Panc1 (cell line): ENCODE measurements around the gene PRRX2. TPM values are rescaled to one million over a fixed set of nuclear protein-coding genes. Genes with fewer than 3 reads are reported as not detected.

Source experiments
- ATAC-seq: fragments of 200-7000 bp; cut with Tn5 transposase; 2 replicates; pipeline ENCODE4 v1.9.1; 2020; ENCODE audit warnings: mild to moderate bottlenecking, moderate library complexity
- Bru-seq: library from RNA; stranded (reverse); fragments of 400-500 nt; gene quantifications from one replicate; lab custom pipeline; 2021; lab: Mats Ljungman, UMichigan
- BruChase-seq, 2 experiments: library from RNA; stranded (reverse); fragments of 400-500 nt; gene quantifications; one replicate each; lab custom pipeline; 2021; lab: Mats Ljungman, UMichigan
- BruUV-seq: library from RNA; stranded (reverse); fragments of 400-500 nt; replicated peaks from 2 replicates; lab custom pipeline; 2021; lab: Mats Ljungman, UMichigan
- CTCF ChIA-PET: fragments of 300-600 bp; sonication (Branson Sonifier 250); formaldehyde crosslinking; loops from one replicate; lab custom pipeline; 2022; ENCODE audit warnings: antibody characterized with exemption; lab: Charles Lee
- POLR2A ChIA-PET: fragments of 300-600 bp; sonication (Branson Sonifier 250); formaldehyde crosslinking; loops from one replicate; lab custom pipeline; 2022; ENCODE audit warnings: antibody characterized with exemption; lab: Charles Lee
- DNase-seq: peaks from one replicate; pipeline ENCODE4 v3.0.0-alpha.2; 2010; ENCODE audit warnings: low read depth, low spot score
- H3K27ac ChIP-seq: 2 replicates; pipeline ENCODE4 v1.5.1; 2011; ENCODE audit warnings: mild to moderate bottlenecking, low read length, inconsistent platforms
- H3K27me3 ChIP-seq: fragments of 200-500 bp; sonication (Bioruptor generic); 2 replicates; pipeline ENCODE4 v1.6.0; 2014; ENCODE audit warnings: low read length, inconsistent platforms; ENCODE audit not compliant: control insufficient read depth, insufficient read depth
- H3K36me3 ChIP-seq: fragments of 200-500 bp; sonication (Bioruptor generic); 2 replicates; pipeline ENCODE4 v1.5.1; 2014; ENCODE audit warnings: inconsistent platforms, mild to moderate bottlenecking, low read length, moderate library complexity; ENCODE audit not compliant: control insufficient read depth, insufficient read depth
- H3K4me1 ChIP-seq: 2 replicates; pipeline ENCODE4 v1.5.1; 2011; ENCODE audit warnings: inconsistent platforms, mild to moderate bottlenecking, low read length, moderate library complexity; ENCODE audit not compliant: control insufficient read depth, insufficient read depth
- H3K4me3 ChIP-seq, 2 experiments: 2 replicates each; pipeline ENCODE4 v1.5.1; 2011 to 2012; ENCODE audit warnings: low read depth in 2 of 2, low read length in 2 of 2, mild to moderate bottlenecking in 2 of 2, inconsistent platforms in 1 of 2, moderate library complexity in 1 of 2
- H3K9me3 ChIP-seq: fragments of 200-500 bp; sonication (Bioruptor generic); 2 replicates; pipeline ENCODE4 v1.5.1; 2014; ENCODE audit warnings: low read depth, mild to moderate bottlenecking, inconsistent platforms, low read length, moderate library complexity; ENCODE audit not compliant: control insufficient read depth, insufficient read depth
- POLR2AphosphoS5 ChIP-seq: IDR thresholded peaks from 2 replicates; pipeline ENCODE4 v1.6.1; 2012; ENCODE audit warnings: mild to moderate bottlenecking, low read depth, low read length, moderate library complexity
- SIN3A ChIP-seq: IDR thresholded peaks from 2 replicates; pipeline ENCODE4 v1.6.1; 2012; ENCODE audit warnings: low read depth, mild to moderate bottlenecking, low read length, moderate library complexity, borderline replicate concordance; ENCODE audit not compliant: insufficient read depth
- TCF7L2 ChIP-seq: IDR thresholded peaks from 2 replicates; pipeline ENCODE4 v1.6.1; 2011; ENCODE audit warnings: mild to moderate bottlenecking, low read depth, low read length, inconsistent platforms
- in situ Hi-C: cut with HindIII; loops from 2 replicates; pipeline ENCODE4 v1.10.0; 2016; ENCODE audit warnings: low sequenced_read_pairs, low pct_unique_long_range_greater_than_20kb
- intact Hi-C: fragments of 100-400 bp; cut with micrococcal nuclease; formaldehyde crosslinking; loops from one replicate; pipeline ENCODE4 v1.10.0; 2022; ENCODE audit not compliant: unreplicated experiment
- long read RNA-seq: library from polyadenylated mRNA; unstranded; transcript quantifications from one replicate; pipeline ENCODE4 v2.0.0, GENCODE V29; 2021; ENCODE audit not compliant: unreplicated experiment
- polyA plus RNA-seq: library from polyadenylated mRNA; unstranded; fragments of >200 nt; gene quantifications from one replicate; pipeline ENCODE4 v1.2.1, GENCODE V29; 2012; ENCODE audit warnings: missing spikeins; ENCODE audit not compliant: insufficient read length
- total RNA-seq: library from RNA; stranded (reverse); gene quantifications from one replicate; pipeline ENCODE4 v1.2.1, GENCODE V29; 2021; ENCODE audit not compliant: unreplicated experiment
- TF ChIP-seq, protein P1 (sequence below), 2 experiments: IDR thresholded peaks; 2 replicates each; pipeline ENCODE4 v1.6.1; 2011 to 2012; ENCODE audit warnings: low read depth in 2 of 2, control low read depth in 1 of 2, low read length in 1 of 2, mild to moderate bottlenecking in 1 of 2, moderate library complexity in 1 of 2; ENCODE audit not compliant: insufficient read depth in 1 of 2
- TF ChIP-seq, protein P2 (sequence below): fragments of 450-650 bp; IDR thresholded peaks from 2 replicates; pipeline ENCODE4 v1.5.1; 2017; ENCODE audit warnings: mild to moderate bottlenecking

PRRX2 gene
- total RNA-seq (6.3 TPM), Bru-seq, nascent RNA (percentile 37 among the genes with signal in this experiment), BruChase-seq, experiment 1, labeled RNA remaining after a 2-hour chase (percentile 37 among the genes with signal in this experiment), BruChase-seq, experiment 2, labeled RNA remaining after a 6-hour chase (percentile 37 among the genes with signal in this experiment)
- 10.7 TPM for polyA plus RNA-seq
- long read RNA-seq, transcript PRRX2-201 (4 exons, 1,311 nt), result major isoform, 6 of 7 reads
- long read RNA-seq, partial matches to known transcripts, result 1 of 7 reads
- long read RNA-seq, other reads (novel, unspliced or antisense), result 0 of 7 reads

DNA sequence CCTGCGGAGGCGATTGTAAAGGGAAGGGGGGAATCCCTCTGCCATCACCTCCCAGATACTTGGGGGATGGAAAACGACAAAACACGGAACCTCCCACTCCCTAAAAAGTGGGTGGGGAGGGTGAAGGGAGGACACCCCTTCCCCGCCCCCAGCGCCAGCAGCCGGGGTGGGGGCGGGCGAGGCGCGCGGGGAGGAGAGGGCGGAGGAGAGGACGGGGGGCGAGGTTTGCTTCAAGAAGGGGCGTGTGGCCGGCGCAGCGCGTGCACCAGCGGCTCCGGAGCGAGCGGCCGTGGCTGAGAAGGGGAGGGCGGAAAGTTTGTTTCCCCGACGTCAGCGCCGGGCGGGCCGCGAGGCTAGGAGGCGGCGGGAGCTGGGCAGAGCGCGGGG is at the start of gene PRRX2:
Gene PRRX2, plus strand, starts transcription at position 259 of the 387 bp plus-strand sequence. CDS start 221 bp downstream, outside the sequence.
- in situ Hi-C loops (no loop called here), intact Hi-C loops (no loop called here)
- no peaks in the 10 kb centered on the region for H3K9me3 ChIP-seq
- no peaks in the 10 kb centered on the region for H3K27me3 ChIP-seq
- DNase-seq (no peak), ATAC-seq (peak; percentile 79)
- BruUV-seq, result no TSS peak
- H3K4me3 ChIP-seq, result peak within 1 kb of the TSS; percentile 35 to 45
- H3K4me1 ChIP-seq, result no peaks in the 10 kb centered on the region
- no peak within 1 kb of the TSS for H3K27ac ChIP-seq
- TF ChIP-seq, protein P1, sequence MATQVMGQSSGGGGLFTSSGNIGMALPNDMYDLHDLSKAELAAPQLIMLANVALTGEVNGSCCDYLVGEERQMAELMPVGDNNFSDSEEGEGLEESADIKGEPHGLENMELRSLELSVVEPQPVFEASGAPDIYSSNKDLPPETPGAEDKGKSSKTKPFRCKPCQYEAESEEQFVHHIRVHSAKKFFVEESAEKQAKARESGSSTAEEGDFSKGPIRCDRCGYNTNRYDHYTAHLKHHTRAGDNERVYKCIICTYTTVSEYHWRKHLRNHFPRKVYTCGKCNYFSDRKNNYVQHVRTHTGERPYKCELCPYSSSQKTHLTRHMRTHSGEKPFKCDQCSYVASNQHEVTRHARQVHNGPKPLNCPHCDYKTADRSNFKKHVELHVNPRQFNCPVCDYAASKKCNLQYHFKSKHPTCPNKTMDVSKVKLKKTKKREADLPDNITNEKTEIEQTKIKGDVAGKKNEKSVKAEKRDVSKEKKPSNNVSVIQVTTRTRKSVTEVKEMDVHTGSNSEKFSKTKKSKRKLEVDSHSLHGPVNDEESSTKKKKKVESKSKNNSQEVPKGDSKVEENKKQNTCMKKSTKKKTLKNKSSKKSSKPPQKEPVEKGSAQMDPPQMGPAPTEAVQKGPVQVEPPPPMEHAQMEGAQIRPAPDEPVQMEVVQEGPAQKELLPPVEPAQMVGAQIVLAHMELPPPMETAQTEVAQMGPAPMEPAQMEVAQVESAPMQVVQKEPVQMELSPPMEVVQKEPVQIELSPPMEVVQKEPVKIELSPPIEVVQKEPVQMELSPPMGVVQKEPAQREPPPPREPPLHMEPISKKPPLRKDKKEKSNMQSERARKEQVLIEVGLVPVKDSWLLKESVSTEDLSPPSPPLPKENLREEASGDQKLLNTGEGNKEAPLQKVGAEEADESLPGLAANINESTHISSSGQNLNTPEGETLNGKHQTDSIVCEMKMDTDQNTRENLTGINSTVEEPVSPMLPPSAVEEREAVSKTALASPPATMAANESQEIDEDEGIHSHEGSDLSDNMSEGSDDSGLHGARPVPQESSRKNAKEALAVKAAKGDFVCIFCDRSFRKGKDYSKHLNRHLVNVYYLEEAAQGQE (IDR thresholded peaks at IDR 0.05; ENCODE audit: insufficient read depth in 1 of 2, low read depth in 2 of 2, low read length in 1 of 2), result no peak
- no peak for TF ChIP-seq TCF7L2
- no peak for TF ChIP-seq SIN3A
- TF ChIP-seq POLR2AphosphoS5, result no peak
- TF ChIP-seq, protein P2, sequence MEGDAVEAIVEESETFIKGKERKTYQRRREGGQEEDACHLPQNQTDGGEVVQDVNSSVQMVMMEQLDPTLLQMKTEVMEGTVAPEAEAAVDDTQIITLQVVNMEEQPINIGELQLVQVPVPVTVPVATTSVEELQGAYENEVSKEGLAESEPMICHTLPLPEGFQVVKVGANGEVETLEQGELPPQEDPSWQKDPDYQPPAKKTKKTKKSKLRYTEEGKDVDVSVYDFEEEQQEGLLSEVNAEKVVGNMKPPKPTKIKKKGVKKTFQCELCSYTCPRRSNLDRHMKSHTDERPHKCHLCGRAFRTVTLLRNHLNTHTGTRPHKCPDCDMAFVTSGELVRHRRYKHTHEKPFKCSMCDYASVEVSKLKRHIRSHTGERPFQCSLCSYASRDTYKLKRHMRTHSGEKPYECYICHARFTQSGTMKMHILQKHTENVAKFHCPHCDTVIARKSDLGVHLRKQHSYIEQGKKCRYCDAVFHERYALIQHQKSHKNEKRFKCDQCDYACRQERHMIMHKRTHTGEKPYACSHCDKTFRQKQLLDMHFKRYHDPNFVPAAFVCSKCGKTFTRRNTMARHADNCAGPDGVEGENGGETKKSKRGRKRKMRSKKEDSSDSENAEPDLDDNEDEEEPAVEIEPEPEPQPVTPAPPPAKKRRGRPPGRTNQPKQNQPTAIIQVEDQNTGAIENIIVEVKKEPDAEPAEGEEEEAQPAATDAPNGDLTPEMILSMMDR, result no peak
- ChIA-PET CTCF (no interaction called here), POLR2A (no interaction called here)
- H3K36me3 ChIP-seq, result no peaks in the 10 kb centered on the region

DNA sequence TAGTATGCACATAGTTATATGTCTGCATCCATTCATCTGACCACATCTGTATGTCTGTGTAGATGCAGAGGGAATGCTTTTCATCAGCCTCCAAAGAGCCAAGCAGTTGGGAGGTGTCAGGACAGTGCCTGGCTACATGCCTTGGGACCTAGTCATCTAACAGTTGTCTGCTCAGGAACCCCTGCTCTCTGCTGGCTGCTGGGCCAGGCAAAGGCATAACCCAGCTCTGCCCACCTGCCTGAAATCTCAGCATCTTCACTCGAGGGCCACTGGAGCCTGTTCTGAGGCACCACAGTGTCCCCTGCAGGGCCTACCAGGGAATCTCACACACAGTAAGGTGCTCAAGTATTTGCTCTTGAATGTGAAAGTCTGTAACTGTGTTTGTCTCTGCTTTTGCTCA is 48.3 kb upstream of the PRRX2 start:
- no TSS peak for BruUV-seq
- Histone ChIP-seq H3K27me3 (no peaks in the 10 kb centered on the region), H3K27ac (no peak overlapping the region), H3K4me3 (no peak overlapping the region), H3K36me3 (no peaks in the 10 kb centered on the region), H3K4me1 (peaks cover 6% of the 10 kb centered on the region; the same call in 1 of the 2 replicates), H3K9me3 (no peaks in the 10 kb centered on the region)
- TF ChIP-seq, protein P1 (IDR thresholded peaks at IDR 0.05; ENCODE audit: insufficient read depth in 1 of 2, low read depth in 2 of 2, low read length in 1 of 2), result no peak
- TF ChIP-seq, protein P2, result peak; percentile 71
- intact Hi-C loops, result loop anchor here (10.0 kb wide), 1 partner anchor 482 kb away; no protein-coding TSS in a partner anchor
- no peak for DNase-seq
- in situ Hi-C loops, result no loop called here
- ChIA-PET POLR2A (no interaction called here), CTCF (interaction anchor here (0.5 kb wide), 1 partner anchor 128 kb away, joined by 4 read pairs; no protein-coding TSS in a partner anchor)
- ATAC-seq, result peak; percentile 86
